Placental pericyte (primary cell): ENCODE results near the gene KCNJ1. TPM values are rescaled to one million over a fixed set of nuclear protein-coding genes. Genes with fewer than 3 reads are reported as not detected.

Experiments used
- total RNA-seq: library from RNA; depleted of rRNA; stranded (reverse); fragments of >200 nt; gene quantifications from 2 replicates; pipeline ENCODE4 v1.2.3, GENCODE V29; 2012

The KCNJ1 gene
- not detected in 2 replicates for total RNA-seq

DNA sequence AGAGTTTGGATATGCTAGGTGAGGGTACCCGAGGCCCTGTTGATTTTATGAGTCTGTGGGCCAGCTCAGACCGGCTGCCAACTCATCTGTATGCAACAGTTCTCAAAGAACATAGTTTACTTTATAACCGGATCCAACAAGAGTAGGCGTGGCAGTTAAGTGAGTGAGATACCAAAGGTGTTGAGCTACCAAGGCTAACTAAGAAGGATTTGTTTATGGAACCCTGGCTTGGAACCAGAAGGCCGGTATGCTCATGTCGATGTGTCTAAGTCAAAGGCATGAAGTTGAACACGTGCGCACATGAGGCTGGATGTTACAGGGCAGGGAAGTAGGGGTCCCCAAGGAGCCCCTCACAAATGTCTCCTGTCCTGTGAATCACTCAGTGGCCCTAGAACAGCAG, at the start of gene KCNJ1:
Gene KCNJ1 (minus strand): TSS at position 20 of the 400 bp plus-strand sequence. CDS start 27,053 bp downstream, outside the sequence.

DNA sequence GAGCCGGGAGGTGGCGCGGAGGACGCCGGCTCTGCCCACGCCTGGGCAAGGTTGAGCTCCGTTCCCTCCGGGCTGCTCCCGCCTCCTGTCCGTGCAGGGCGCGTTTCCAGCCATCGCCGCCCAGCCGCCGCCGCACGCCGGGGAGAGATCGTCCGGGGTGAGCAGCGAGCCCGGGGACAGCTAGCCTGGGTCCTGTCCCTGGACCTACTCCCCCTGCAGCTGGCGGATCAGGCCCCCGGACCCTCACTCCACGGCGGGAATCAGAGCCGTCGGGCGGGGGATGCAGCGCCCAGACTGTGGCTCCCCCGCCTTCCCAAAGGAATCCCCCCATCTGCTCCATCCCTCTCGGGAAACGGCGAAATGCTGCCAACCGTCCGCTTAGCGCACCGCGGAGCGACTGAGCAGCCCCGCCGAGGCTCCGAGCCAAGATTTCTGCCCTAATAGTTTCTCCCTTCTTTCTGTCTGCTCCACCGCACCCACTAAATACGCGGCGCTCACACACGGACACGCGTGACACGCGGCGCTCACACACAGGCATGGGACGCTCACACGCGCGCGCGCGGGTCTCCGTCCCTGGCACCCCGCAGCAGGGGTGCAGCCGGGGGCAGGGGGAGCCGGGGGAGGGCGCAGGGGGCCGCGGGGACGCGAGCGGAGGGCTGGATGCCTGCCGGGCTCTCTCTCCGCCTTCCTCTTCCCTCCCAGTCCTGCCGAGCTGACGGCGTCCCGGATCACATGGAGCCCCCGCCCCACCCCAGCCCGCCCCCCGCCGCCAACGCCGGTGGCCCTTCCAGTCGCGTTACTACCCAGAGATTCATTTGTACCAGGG, 23.7 kb upstream of the KCNJ1 start, which contains the start of gene KCNJ5:
Gene KCNJ5 (plus strand): TSS at position 814 of the 826 bp plus-strand sequence. CDS start 19,918 bp downstream, outside the sequence.

Other genes with a start within 250 kb of the KCNJ1 start
- 15.5 and 33.8 TPM in 2 replicates for gene FLI1, start 173.2 kb downstream of the KCNJ1 start, total RNA-seq
- gene KCNJ5, start 24.1 kb upstream of the KCNJ1 start, total RNA-seq, result under 0.01 and 0.29 TPM in 2 replicates
- not detected in 2 replicates for gene TP53AIP1, start 75.6 kb upstream of the KCNJ1 start, total RNA-seq